Keratinocyte (primary cell): Measurements from ENCODE around the gene ARHGAP12. TPM values are rescaled to one million over a fixed set of nuclear protein-coding genes. Genes with fewer than 3 reads are reported as not detected.

Source experiments
- DNase-seq: peaks from one replicate; pipeline ENCODE4 v3.0.0-alpha.2; 2011; ENCODE audit warnings: low read depth, missing footprints, low spot score
- FAIRE-seq: peaks from 2 replicates; lab custom pipeline; 2011; peaks lifted over from hg19 to GRCh38; lab: Jason Lieb, UNC
- H2AFZ ChIP-seq: 2 replicates; pipeline ENCODE4 v1.6.0; 2012; ENCODE audit warnings: low read length, control low read depth, inconsistent platforms; ENCODE audit not compliant: control insufficient read depth
- H3K27ac ChIP-seq: 2 replicates; pipeline ENCODE4 v1.5.1; 2011; ENCODE audit warnings: low read length; ENCODE audit not compliant: control insufficient read depth, insufficient read depth
- H3K27me3 ChIP-seq: 3 replicates; pipeline ENCODE4 v1.6.0; 2011; ENCODE audit warnings: low read length; ENCODE audit not compliant: control insufficient read depth, insufficient read depth; ENCODE audit errors: extremely low read depth
- H3K36me3 ChIP-seq, 2 experiments: 2 replicates in 1 of 2; 3 replicates in 1 of 2; pipeline ENCODE4 v1.5.1; 2011; ENCODE audit warnings: low read length in 2 of 2, mild to moderate bottlenecking in 1 of 2; ENCODE audit not compliant: control insufficient read depth in 2 of 2, insufficient read depth in 2 of 2; ENCODE audit errors: extremely low read depth in 1 of 2
- H3K4me1 ChIP-seq: 3 replicates; pipeline ENCODE4 v1.5.1; 2011; ENCODE audit warnings: low read length; ENCODE audit not compliant: control insufficient read depth, insufficient read depth; ENCODE audit errors: extremely low read depth
- H3K4me2 ChIP-seq: 3 replicates; pipeline ENCODE4 v1.6.0; 2011; ENCODE audit warnings: low read depth, low read length; ENCODE audit not compliant: control insufficient read depth, insufficient read depth; ENCODE audit errors: extremely low read depth
- H3K4me3 ChIP-seq, 3 experiments: fragments of 200-600 bp in 1 of 3; sonication (generic) in 1 of 3; 2 replicates in 2 of 3; 3 replicates in 1 of 3; pipeline ENCODE4 v1.5.1; 2011 to 2016; ENCODE audit warnings: low read length in 3 of 3, mild to moderate bottlenecking in 3 of 3, control low read depth in 2 of 3, inconsistent platforms in 1 of 3, low read depth in 1 of 3, mixed read lengths in 1 of 3, mixed run types in 1 of 3, moderate library complexity in 1 of 3; ENCODE audit not compliant: control insufficient read depth in 2 of 3, insufficient read depth in 2 of 3; ENCODE audit errors: extremely low read depth in 1 of 3
- H3K79me2 ChIP-seq: 2 replicates; pipeline ENCODE4 v1.6.0; 2012; ENCODE audit warnings: low read length; ENCODE audit not compliant: control insufficient read depth, insufficient read depth
- H3K9ac ChIP-seq: 3 replicates; pipeline ENCODE4 v1.6.0; 2011; ENCODE audit warnings: low read length; ENCODE audit not compliant: control insufficient read depth, insufficient read depth; ENCODE audit errors: extremely low read depth
- H3K9me1 ChIP-seq: 3 replicates; pipeline ENCODE4 v1.6.0; 2011; ENCODE audit warnings: low read length; ENCODE audit not compliant: control insufficient read depth, insufficient read depth; ENCODE audit errors: extremely low read depth
- H3K9me3 ChIP-seq: 2 replicates; pipeline ENCODE4 v1.5.1; 2012; ENCODE audit warnings: low read depth, low read length; ENCODE audit not compliant: control insufficient read depth
- H4K20me1 ChIP-seq: 3 replicates; pipeline ENCODE4 v1.6.0; 2011; ENCODE audit warnings: low read length; ENCODE audit not compliant: control insufficient read depth, insufficient read depth; ENCODE audit errors: extremely low read depth
- EZH2 ChIP-seq: IDR thresholded peaks from one replicate; pipeline ENCODE4 v1.6.1; 2012; ENCODE audit warnings: inconsistent platforms, mild to moderate bottlenecking, low read length, moderate library complexity
- dilution Hi-C: fragments of 300-500 bp; cut with MboI; formaldehyde crosslinking; loops from one replicate; pipeline ENCODE4 v1.7.0; 2020; ENCODE audit warnings: low sequenced_read_pairs; ENCODE audit not compliant: extremely low pct_ligation_motif_present
- polyA plus RNA-seq, 5 experiments: library from polyadenylated mRNA; depleted of rRNA in 3 of 5; stranded (reverse) in 3 of 5; stranded (forward) in 1 of 5; unstranded in 1 of 5; fragments of >200 nt; gene quantifications; 1 replicate in 1 of 5; 2 replicates in 3 of 5; 3 replicates in 1 of 5; pipeline versions ENCODE4 v1.2.1 to v1.2.3, GENCODE V29; 2011 to 2012; ENCODE audit warnings: missing spikeins in 2 of 5, low read depth in 1 of 5, low replicate concordance in 1 of 5
- TF ChIP-seq, protein P1 (sequence below), 3 experiments: IDR thresholded peaks in 1 of 3; conservative IDR thresholded peaks in 1 of 3; optimal IDR thresholded peaks in 1 of 3; 2 replicates in 2 of 3; 3 replicates in 1 of 3; pipeline versions ENCODE3 to v1.5.1; 2011; ENCODE audit warnings: low read length in 3 of 3, mild to moderate bottlenecking in 3 of 3, moderate library complexity in 2 of 3, control low read depth in 1 of 3, inconsistent platforms in 1 of 3; ENCODE audit not compliant: insufficient read depth in 2 of 3; ENCODE audit errors: extremely low read depth in 1 of 3

ARHGAP12 gene
- polyA plus RNA-seq, 1 donor (not counting 4 experiments of a cell fraction or from before 2014, with no cell fraction given) = 26.6 TPM

DNA sequence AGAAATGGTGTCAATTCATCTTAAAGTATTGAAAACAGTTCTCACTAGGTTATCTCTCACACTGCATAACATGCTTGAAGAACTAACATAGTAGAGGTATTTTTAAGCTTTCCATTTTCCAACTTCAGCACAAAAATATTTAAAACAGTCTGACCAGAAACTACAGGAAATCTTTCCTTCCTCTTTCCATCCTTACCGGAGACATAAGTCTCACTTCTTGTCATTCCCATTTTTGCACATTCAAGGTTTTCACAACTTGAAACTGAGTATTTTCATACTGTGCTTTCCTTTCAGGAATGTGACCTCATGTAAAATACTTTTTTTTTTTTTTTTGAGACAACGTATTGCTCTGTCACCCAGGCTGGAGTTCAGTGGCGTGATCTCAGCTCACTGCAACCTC lies 45.2 kb downstream of the ARHGAP12 start:
- H3K9ac ChIP-seq = no peak overlapping the region
- peaks cover 6% of the 10 kb centered on the region for H3K4me1 ChIP-seq
- no peak overlapping the region for H3K4me3 ChIP-seq
- no peak overlapping the region for H3K27ac ChIP-seq
- dilution Hi-C loops = no loop called here
- no peaks in the 10 kb centered on the region for H3K27me3 ChIP-seq
- no peaks in the 10 kb centered on the region for H3K9me3 ChIP-seq
- DNase-seq (no peak), FAIRE-seq (no peak)
- H3K79me2 ChIP-seq = peaks cover 31% of the 10 kb centered on the region
- peaks cover 2% of the 10 kb centered on the region for H3K9me1 ChIP-seq
- no peaks in the 10 kb centered on the region for H4K20me1 ChIP-seq
- no peak overlapping the region for H3K4me2 ChIP-seq
- TF ChIP-seq EZH2 = no peak
- TF ChIP-seq, protein P1, sequence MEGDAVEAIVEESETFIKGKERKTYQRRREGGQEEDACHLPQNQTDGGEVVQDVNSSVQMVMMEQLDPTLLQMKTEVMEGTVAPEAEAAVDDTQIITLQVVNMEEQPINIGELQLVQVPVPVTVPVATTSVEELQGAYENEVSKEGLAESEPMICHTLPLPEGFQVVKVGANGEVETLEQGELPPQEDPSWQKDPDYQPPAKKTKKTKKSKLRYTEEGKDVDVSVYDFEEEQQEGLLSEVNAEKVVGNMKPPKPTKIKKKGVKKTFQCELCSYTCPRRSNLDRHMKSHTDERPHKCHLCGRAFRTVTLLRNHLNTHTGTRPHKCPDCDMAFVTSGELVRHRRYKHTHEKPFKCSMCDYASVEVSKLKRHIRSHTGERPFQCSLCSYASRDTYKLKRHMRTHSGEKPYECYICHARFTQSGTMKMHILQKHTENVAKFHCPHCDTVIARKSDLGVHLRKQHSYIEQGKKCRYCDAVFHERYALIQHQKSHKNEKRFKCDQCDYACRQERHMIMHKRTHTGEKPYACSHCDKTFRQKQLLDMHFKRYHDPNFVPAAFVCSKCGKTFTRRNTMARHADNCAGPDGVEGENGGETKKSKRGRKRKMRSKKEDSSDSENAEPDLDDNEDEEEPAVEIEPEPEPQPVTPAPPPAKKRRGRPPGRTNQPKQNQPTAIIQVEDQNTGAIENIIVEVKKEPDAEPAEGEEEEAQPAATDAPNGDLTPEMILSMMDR (optimal IDR thresholded peaks at IDR 0.05 in 1 of 3, IDR thresholded peaks at IDR 0.05 in 1 of 3, conservative IDR thresholded peaks at IDR 0.05 in 1 of 3; ENCODE audit: extremely low read depth in 1 of 3, insufficient read depth in 2 of 3, low read length in 3 of 3) = no peak
- no peak overlapping the region for H2AFZ ChIP-seq
- H3K36me3 ChIP-seq = no peaks in the 10 kb centered on the region

DNA sequence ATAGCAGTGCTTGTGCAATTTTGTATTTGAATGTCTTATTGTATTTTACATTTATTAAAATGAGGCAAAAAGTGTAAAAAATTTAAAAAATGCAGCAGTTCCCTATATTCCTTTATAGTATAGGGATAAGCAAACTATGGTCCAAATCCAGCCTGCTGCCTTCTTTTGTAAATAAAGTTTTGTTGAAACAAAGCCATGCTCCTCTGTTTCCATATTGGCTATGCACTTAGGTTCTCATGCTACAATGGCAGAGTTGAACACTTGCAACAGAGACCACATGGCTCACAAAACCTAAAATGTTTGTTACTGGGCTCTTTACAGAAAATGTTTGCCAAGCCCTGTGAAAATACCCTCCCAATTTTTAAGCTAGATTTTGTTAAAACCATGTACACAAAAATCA lies 50.1 kb downstream of the ARHGAP12 start:
- Histone ChIP-seq H3K9ac (no peak overlapping the region), H3K27ac (no peak overlapping the region), H3K4me3 (no peak overlapping the region), H4K20me1 (no peaks in the 10 kb centered on the region), H3K79me2 (peaks cover 34% of the 10 kb centered on the region), H3K9me3 (no peaks in the 10 kb centered on the region), H2AFZ (no peak overlapping the region), H3K4me1 (no peaks in the 10 kb centered on the region), H3K4me2 (no peak overlapping the region), H3K36me3 (no peaks in the 10 kb centered on the region), H3K27me3 (no peaks in the 10 kb centered on the region), H3K9me1 (peaks cover 2% of the 10 kb centered on the region)
- dilution Hi-C loops = no loop called here
- no peak for FAIRE-seq
- DNase-seq = no peak
- TF ChIP-seq, protein P1 (optimal IDR thresholded peaks at IDR 0.05 in 1 of 3, IDR thresholded peaks at IDR 0.05 in 1 of 3, conservative IDR thresholded peaks at IDR 0.05 in 1 of 3; ENCODE audit: extremely low read depth in 1 of 3, insufficient read depth in 2 of 3, low read length in 3 of 3) = no peak
- TF ChIP-seq EZH2 = no peak
